GM19395 (cell line): ENCODE data around the gene SLC17A7.

Source experiments
- ATAC-seq: cut with Tn5 transposase; IDR thresholded peaks from one replicate; pipeline ENCODE4 v1.9.1; 2021; ENCODE audit warnings: mild to moderate bottlenecking, moderate library complexity; ENCODE audit not compliant: unreplicated experiment

Gene SLC17A7

GRCh38 chr19:49428547-49429451 is 12.5 kb downstream of the SLC17A7 start:
- no peak for ATAC-seq

GRCh38 chr19:49427855-49428546 is 13.3 kb downstream of the SLC17A7 start:
- ATAC-seq, result no peak

GRCh38 chr19:49427339-49427738 is 14.0 kb downstream of the SLC17A7 start:
- no peak for ATAC-seq

- no peak for ATAC-seq
Measured at GRCh38 chr19:49425922-49426592, 15.3 kb downstream of the SLC17A7 start.

GRCh38 chr19:49425178-49425577 is 16.1 kb downstream of the SLC17A7 start, which contains the start of gene GFY:
TSS of gene GFY (plus strand) at chr19:49425388. CDS start at chr19:49426431, 1,043 bp downstream.
- ATAC-seq, result no peak

GRCh38 chr19:49423985-49424303 is 17.4 kb downstream of the SLC17A7 start:
- ATAC-seq, result no peak

GRCh38 chr19:49423071-49423984 is 18.0 kb downstream of the SLC17A7 start, which contains the start of gene PTH2:
TSS of gene PTH2 (minus strand) at chr19:49423441. CDS start at chr19:49423339, 102 bp downstream.
- no peak for ATAC-seq

- no peak for ATAC-seq
Measured at GRCh38 chr19:49422407-49423070, 18.8 kb downstream of the SLC17A7 start.

- no peak for ATAC-seq
Measured at GRCh38 chr19:49421878-49422202, 19.5 kb downstream of the SLC17A7 start.

- ATAC-seq, result no peak
Measured at GRCh38 chr19:49421039-49421877, 20.1 kb downstream of the SLC17A7 start.

- no peak for ATAC-seq
Measured at GRCh38 chr19:49420227-49420626, 21.1 kb downstream of the SLC17A7 start.

- no peak for ATAC-seq
Measured at GRCh38 chr19:49419173-49419572, 22.2 kb downstream of the SLC17A7 start.

GRCh38 chr19:49418511-49418910 is 22.8 kb downstream of the SLC17A7 start:
- ATAC-seq, result no peak

GRCh38 chr19:49417088-49417487 is 24.2 kb downstream of the SLC17A7 start:
- ATAC-seq, result no peak

- ATAC-seq, result no peak
Measured at GRCh38 chr19:49415810-49416200, 25.5 kb downstream of the SLC17A7 start.

GRCh38 chr19:49415102-49415809 is 26.1 kb downstream of the SLC17A7 start:
- ATAC-seq, result no peak

GRCh38 chr19:49414256-49414655 is 27.1 kb downstream of the SLC17A7 start:
- ATAC-seq, result no peak

- no peak for ATAC-seq
Measured at GRCh38 chr19:49413348-49413747, 28.0 kb downstream of the SLC17A7 start.
